GM19025 (cell line): ENCODE data around the gene ATF6B.
"Not testable (repeated sequence)": the region's sequence is repeated elsewhere in the genome, so short reads cannot be mapped to it uniquely, and the experiment has no call there.

Experiments
- ATAC-seq: cut with Tn5 transposase; IDR thresholded peaks from one replicate; pipeline ENCODE4 v1.9.1; 2021; ENCODE audit warnings: mild to moderate bottlenecking, low read depth, moderate library complexity; ENCODE audit not compliant: unreplicated experiment

The ATF6B gene

GRCh38 chr6:32109114-32109764, 18.8 kb downstream of the ATF6B start, which contains the start of gene TNXB:
TNXB (minus strand) TSS chr6:32109338; CDS start chr6:32098198, 11,140 bp downstream.
- no peak for ATAC-seq

GRCh38 chr6:32108727-32109113, 19.3 kb downstream of the ATF6B start:
- no peak for ATAC-seq

GRCh38 chr6:32108094-32108627, 19.9 kb downstream of the ATF6B start:
- no peak for ATAC-seq

- ATAC-seq, result no peak
Measured at GRCh38 chr6:32107406-32107805, 20.6 kb downstream of the ATF6B start.

- no peak for ATAC-seq
Measured at GRCh38 chr6:32105433-32105832, 22.6 kb downstream of the ATF6B start.

GRCh38 chr6:32102255-32102654, 25.8 kb downstream of the ATF6B start:
- ATAC-seq, result no peak

- not testable (repeated sequence) for ATAC-seq
Measured at GRCh38 chr6:32100251-32100650, 27.8 kb downstream of the ATF6B start.

GRCh38 chr6:32097364-32097763, 30.7 kb downstream of the ATF6B start:
- no peak for ATAC-seq

GRCh38 chr6:32096394-32097258, 31.4 kb downstream of the ATF6B start:
- no peak for ATAC-seq

GRCh38 chr6:32096087-32096393, 32.0 kb downstream of the ATF6B start:
- no peak for ATAC-seq

GRCh38 chr6:32095338-32096086, 32.5 kb downstream of the ATF6B start:
- ATAC-seq, result no peak

GRCh38 chr6:32092760-32093497, 35.1 kb downstream of the ATF6B start:
- ATAC-seq, result no peak

GRCh38 chr6:32089082-32089828, 38.8 kb downstream of the ATF6B start:
- ATAC-seq, result no peak

GRCh38 chr6:32088487-32089049, 39.5 kb downstream of the ATF6B start:
- no peak for ATAC-seq

GRCh38 chr6:32087574-32088486, 40.2 kb downstream of the ATF6B start:
- no peak for ATAC-seq

- no peak for ATAC-seq
Measured at GRCh38 chr6:32086661-32087573, 41.1 kb downstream of the ATF6B start.

GRCh38 chr6:32085759-32086459, 42.1 kb downstream of the ATF6B start:
- no peak for ATAC-seq
